Astrocyte of the cerebellum (primary cell): ENCODE results near the gene PRSS33.
A peak's percentile ranks its signal among the peaks of the same experiment; 100 is the strongest.

Experiments
- DNase-seq: peaks from one replicate; pipeline ENCODE4 v3.0.0-alpha.2; 2011; ENCODE audit warnings: low read depth
- H3K4me3 ChIP-seq: 2 replicates; pipeline ENCODE4 v1.5.1; 2011; ENCODE audit warnings: mild to moderate bottlenecking, low read depth, low read length, moderate library complexity
- in situ Hi-C: cut with HindIII; loops from 2 replicates; pipeline ENCODE4 v1.10.0; 2017; ENCODE audit warnings: low sequenced_read_pairs
- TF ChIP-seq, protein P1 (sequence below): IDR thresholded peaks from 2 replicates; pipeline ENCODE4 v1.5.1; 2012; ENCODE audit warnings: low read length, low read depth, moderate library complexity, mild to moderate bottlenecking; ENCODE audit errors: missing control alignments

The PRSS33 gene, protein sequence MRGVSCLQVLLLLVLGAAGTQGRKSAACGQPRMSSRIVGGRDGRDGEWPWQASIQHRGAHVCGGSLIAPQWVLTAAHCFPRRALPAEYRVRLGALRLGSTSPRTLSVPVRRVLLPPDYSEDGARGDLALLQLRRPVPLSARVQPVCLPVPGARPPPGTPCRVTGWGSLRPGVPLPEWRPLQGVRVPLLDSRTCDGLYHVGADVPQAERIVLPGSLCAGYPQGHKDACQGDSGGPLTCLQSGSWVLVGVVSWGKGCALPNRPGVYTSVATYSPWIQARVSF

DNA sequence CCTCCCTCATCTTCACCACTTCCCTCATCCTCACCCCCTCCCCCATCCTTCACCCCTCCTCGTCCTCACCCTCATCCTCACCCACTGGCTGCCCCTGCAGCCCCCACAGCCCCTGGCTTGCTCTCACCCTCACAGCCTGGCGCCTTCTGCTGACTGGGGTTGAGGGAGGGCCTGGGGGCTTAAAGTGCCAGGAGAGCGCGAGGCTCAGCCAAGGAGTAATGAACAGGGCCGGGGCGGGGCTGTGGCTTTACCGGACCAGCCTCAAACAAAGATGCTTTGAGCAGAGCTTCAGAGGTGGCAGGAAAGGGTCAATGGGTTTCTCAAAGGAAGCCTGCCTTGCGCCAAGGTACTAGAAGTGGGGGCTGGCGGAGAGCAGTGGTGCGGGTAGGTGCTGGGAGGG, at the start of gene PRSS33:
Gene PRSS33, minus strand, starts transcription at position 155 of the 400 bp plus-strand sequence. CDS start 1,013 bp downstream, outside the sequence.
- no peak for DNase-seq
- no peak within 1 kb of the TSS for H3K4me3 ChIP-seq
- TF ChIP-seq, protein P1, sequence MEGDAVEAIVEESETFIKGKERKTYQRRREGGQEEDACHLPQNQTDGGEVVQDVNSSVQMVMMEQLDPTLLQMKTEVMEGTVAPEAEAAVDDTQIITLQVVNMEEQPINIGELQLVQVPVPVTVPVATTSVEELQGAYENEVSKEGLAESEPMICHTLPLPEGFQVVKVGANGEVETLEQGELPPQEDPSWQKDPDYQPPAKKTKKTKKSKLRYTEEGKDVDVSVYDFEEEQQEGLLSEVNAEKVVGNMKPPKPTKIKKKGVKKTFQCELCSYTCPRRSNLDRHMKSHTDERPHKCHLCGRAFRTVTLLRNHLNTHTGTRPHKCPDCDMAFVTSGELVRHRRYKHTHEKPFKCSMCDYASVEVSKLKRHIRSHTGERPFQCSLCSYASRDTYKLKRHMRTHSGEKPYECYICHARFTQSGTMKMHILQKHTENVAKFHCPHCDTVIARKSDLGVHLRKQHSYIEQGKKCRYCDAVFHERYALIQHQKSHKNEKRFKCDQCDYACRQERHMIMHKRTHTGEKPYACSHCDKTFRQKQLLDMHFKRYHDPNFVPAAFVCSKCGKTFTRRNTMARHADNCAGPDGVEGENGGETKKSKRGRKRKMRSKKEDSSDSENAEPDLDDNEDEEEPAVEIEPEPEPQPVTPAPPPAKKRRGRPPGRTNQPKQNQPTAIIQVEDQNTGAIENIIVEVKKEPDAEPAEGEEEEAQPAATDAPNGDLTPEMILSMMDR, result no peak
- in situ Hi-C loops, result no loop called here

DNA sequence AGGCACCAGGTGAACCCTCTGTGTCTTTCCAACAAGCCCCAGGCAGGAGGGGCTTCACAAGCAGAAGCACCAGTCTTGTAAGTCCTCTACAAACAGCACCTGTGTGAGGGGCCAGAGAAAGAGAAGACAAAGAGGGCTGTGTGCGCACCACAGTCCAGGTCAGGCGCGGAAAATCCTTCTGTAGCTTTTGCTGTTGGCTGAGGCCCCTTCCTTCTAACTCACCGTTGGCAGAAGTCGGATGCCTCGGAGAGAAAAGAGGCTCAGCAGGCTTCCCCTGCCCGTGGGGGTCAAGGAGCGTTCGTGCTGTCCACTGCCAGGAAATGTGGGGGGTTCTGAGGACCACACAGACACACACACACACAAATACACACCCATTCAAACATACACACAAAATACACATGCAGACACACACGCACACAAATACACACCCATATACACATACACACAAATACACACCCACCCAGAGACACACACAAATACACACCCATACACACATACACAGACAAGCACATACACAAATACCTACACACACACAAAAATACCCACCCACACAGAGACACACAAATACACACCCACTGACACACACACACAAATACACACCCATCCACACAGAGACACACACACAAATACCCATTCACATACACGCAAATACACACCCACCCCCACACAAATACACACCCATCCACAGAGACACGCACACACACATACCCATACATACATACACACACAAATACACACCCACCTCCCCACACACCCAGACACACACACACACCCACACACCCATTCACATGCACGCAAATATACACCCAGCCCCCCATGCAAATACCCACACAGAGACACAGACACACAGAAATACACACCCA, 49.5 kb upstream of the PRSS33 start:
- in situ Hi-C loops, result no loop called here
- H3K4me3 ChIP-seq, result no peak overlapping the region
- DNase-seq, result peak; percentile 8
- TF ChIP-seq, protein P1, result no peak

DNA sequence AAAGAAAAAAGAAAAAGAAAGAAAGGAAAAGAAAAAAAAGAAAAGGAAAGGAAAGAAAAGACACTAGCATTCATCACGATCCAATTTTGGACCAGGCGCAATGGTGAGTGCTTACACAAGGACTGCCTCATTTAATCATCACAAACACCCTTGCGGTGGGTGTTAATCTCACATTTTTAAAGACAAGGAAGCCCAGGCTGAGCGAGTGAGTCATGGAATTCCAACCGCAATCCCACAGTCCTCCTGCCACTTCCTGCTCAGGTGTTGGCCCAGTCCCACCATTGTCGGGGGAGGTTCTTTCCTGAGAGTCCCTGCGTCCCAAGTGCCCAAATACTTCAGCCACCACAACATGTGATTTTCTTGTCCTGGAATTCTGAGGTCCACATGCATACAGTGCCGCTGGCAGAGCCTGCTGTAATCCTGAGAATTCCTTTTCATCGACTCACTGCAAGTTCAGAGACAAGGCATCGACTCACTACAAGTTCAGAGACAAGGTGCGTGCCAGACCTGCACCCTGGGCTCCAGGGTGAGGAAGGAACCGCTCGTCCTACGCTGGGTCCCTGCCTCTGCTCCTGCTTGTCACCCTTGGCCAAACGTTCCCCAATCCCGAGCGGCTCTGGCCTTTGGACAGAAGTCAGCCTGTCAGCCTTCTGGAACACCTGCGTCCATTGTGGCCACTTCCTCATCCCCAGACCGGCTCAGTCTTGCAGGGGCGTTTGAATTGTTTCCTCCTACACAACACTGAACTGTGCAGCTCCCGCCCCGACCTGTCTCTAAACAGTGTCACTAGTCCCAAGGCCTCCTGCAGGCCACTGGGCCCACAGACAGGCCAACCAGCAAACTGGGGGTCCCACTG, 48.5 kb upstream of the PRSS33 start:
- DNase-seq, result peak; percentile 100
- TF ChIP-seq, protein P1, result no peak
- in situ Hi-C loops, result no loop called here
- no peak overlapping the region for H3K4me3 ChIP-seq

DNA sequence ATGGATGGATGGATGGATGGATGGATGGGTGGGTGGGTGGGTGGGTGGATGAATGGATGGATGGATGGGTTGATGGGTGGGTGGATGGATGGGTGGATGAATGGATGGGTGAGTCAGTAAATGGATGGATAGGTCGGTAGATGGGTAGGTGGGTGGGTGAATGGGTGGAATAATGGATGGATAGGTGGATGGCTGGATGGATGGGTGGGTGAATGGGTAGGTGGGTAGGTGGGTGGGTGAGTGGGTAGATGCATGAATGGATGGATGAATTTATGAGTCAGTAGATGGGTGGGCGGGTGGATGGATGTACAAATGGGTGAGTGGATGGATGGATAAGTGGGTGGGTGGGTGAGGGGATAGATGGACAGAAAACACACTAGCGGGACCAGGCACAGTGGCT, 47.6 kb upstream of the PRSS33 start:
- TF ChIP-seq, protein P1, result no peak
- in situ Hi-C loops, result no loop called here
- DNase-seq, result no peak
- no peak overlapping the region for H3K4me3 ChIP-seq

DNA sequence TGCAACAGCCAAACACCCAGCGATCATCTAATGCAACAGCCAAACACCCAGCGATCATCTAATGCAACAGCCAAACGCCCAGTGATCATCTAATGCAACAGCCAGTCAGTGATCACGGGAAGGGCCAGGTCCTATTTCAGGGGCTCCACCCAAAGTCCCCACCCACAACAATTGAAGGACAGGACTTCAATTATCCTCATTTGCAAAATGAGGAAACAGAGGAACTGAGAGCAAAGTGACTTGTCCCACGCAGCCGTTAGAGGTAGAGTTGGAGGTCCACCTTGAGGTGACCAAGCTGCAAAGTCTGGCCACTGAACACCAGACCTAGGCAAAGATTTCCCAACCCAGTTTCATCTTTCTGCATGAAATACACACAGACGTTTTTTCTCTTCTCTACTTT, 46.4 kb upstream of the PRSS33 start:
- no peak for DNase-seq
- H3K4me3 ChIP-seq, result no peak overlapping the region
- in situ Hi-C loops, result no loop called here
- TF ChIP-seq, protein P1, result no peak

DNA sequence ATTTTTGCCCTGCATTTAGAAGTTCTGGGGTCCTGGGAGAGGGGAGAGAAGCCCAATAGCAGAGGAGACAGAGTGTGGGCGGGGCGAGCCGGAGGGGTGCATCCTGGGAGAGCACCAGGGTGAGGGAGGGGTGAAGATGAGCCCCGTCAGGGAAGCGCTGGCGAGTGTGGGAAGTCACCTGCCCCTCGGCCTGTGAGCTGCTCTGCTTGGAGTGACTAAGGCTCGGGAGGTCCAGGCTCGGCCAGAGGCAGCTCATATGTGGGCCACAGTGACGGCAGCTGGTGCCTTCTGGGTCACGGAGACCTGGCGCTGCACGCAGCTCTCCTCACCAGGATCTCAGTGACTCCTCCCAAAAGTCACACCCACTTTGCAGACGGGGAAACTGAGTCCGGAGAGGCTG, 43.8 kb upstream of the PRSS33 start:
- DNase-seq, result no peak
- in situ Hi-C loops, result no loop called here
- TF ChIP-seq, protein P1, result no peak
- no peak overlapping the region for H3K4me3 ChIP-seq
